Fibroblast of lung (primary cell): ENCODE measurements around the gene CYP2W1. TPM values are rescaled to one million over a fixed set of nuclear protein-coding genes. Genes with fewer than 3 reads are reported as not detected.
"Not testable (repeated sequence)": the region's sequence is repeated elsewhere in the genome, so short reads cannot be mapped to it uniquely, and the experiment has no call there.

ENCODE experiments used
- DNase-seq, 2 donors: peaks; one replicate each; pipeline versions ENCODE4 v3.0.0 to v3.0.0-alpha.2; 2010; ENCODE audit warnings: low read depth in 2 of 2
- H2AFZ ChIP-seq: 2 replicates; pipeline ENCODE4 v1.5.1; 2012; ENCODE audit warnings: low read length, control low read depth, inconsistent platforms
- H3K27ac ChIP-seq: 2 replicates; pipeline ENCODE4 v1.5.1; 2011; ENCODE audit warnings: low read length, control low read depth; ENCODE audit not compliant: insufficient read depth
- H3K27me3 ChIP-seq: 2 replicates; pipeline ENCODE4 v1.5.1; 2011; ENCODE audit warnings: mild to moderate bottlenecking, low read length; ENCODE audit not compliant: control insufficient read depth, insufficient read depth
- H3K36me3 ChIP-seq: 2 replicates; pipeline ENCODE4 v1.5.1; 2011; ENCODE audit warnings: low read length; ENCODE audit not compliant: control insufficient read depth, insufficient read depth
- H3K4me1 ChIP-seq: 2 replicates; pipeline ENCODE4 v1.5.1; 2011; ENCODE audit warnings: low read length; ENCODE audit not compliant: control insufficient read depth, insufficient read depth; ENCODE audit errors: extremely low read depth
- H3K4me2 ChIP-seq: 2 replicates; pipeline ENCODE4 v1.5.1; 2011; ENCODE audit warnings: low read length, control low read depth; ENCODE audit not compliant: insufficient read depth; ENCODE audit errors: extremely low read depth
- H3K4me3 ChIP-seq, 4 experiments: fragments of 200-600 bp in 1 of 4; sonication (generic) in 1 of 4; replicated peaks in 1 of 4; 2 replicates each; pipeline ENCODE4 v1.5.1; 2011 to 2016; ENCODE audit warnings: low read length in 4 of 4, low read depth in 3 of 4, mild to moderate bottlenecking in 3 of 4, control low read depth in 2 of 4, inconsistent platforms in 1 of 4, mixed read lengths in 1 of 4; ENCODE audit not compliant: insufficient read depth in 1 of 4; ENCODE audit errors: control extremely low read depth in 1 of 4
- H3K79me2 ChIP-seq: 2 replicates; pipeline ENCODE4 v1.5.1; 2012; ENCODE audit warnings: mild to moderate bottlenecking, low read length, inconsistent platforms; ENCODE audit not compliant: control insufficient read depth, insufficient read depth
- H3K9ac ChIP-seq: 2 replicates; pipeline ENCODE4 v1.5.1; 2011; ENCODE audit warnings: mild to moderate bottlenecking, low read length, control low read depth; ENCODE audit not compliant: insufficient read depth
- H3K9me3 ChIP-seq: 2 replicates; pipeline ENCODE4 v1.5.1; 2012; ENCODE audit warnings: low read depth, low read length; ENCODE audit not compliant: control insufficient read depth, insufficient read depth
- H4K20me1 ChIP-seq: 2 replicates; pipeline ENCODE4 v1.5.1; 2011; ENCODE audit warnings: low read length; ENCODE audit not compliant: control insufficient read depth, insufficient read depth; ENCODE audit errors: extremely low read depth
- CTCF ChIP-seq, 2 donors: IDR thresholded peaks in 1 of 2; conservative IDR thresholded peaks in 1 of 2; 1 replicate in 1 of 2; 2 replicates in 1 of 2; pipeline ENCODE4 v1.5.1; 2011 to 2012; ENCODE audit warnings: low read length in 2 of 2, control low read depth in 1 of 2, inconsistent platforms in 1 of 2, low read depth in 1 of 2, mild to moderate bottlenecking in 1 of 2
- EZH2 ChIP-seq: IDR thresholded peaks from 2 replicates; pipeline ENCODE4 v1.5.1; 2012; ENCODE audit warnings: low read length, control low read depth, mild to moderate bottlenecking; ENCODE audit errors: missing control alignments
- polyA plus RNA-seq, 2 donors: library from polyadenylated mRNA; depleted of rRNA in 1 of 2; stranded (reverse) in 1 of 2; unstranded in 1 of 2; fragments of >200 nt; gene quantifications; 2 replicates each; pipeline ENCODE4 v1.2.1, GENCODE V29; 2011 to 2012; ENCODE audit warnings: missing spikeins in 1 of 2
- total RNA-seq: library from RNA; depleted of rRNA; stranded (reverse); fragments of >200 nt; gene quantifications from 2 replicates; pipeline ENCODE4 v1.2.1, GENCODE V29; 2014

The CYP2W1 gene
- total and polyA plus RNA-seq, 2 donors (not counting 1 experiment from before 2014, with no cell fraction given), result not detected

GRCh38 chr7:1032536-1033181, 49.7 kb downstream of the CYP2W1 start:
- no peak overlapping the region for H3K4me3 ChIP-seq
- no peaks in the 10 kb centered on the region for H3K36me3 ChIP-seq
- H3K27ac ChIP-seq, result no peak overlapping the region
- no peaks in the 10 kb centered on the region for H3K9me3 ChIP-seq
- no peak overlapping the region for H3K9ac ChIP-seq
- H2AFZ ChIP-seq, result no peak overlapping the region
- H4K20me1 ChIP-seq, result no peaks in the 10 kb centered on the region
- DNase-seq, result no peak
- H3K79me2 ChIP-seq, result peaks cover 1% of the 10 kb centered on the region
- H3K27me3 ChIP-seq, result no peaks in the 10 kb centered on the region
- no peak for TF ChIP-seq EZH2
- TF ChIP-seq CTCF (conservative IDR thresholded peaks at IDR 0.05 in 1 of 2, IDR thresholded peaks at IDR 0.05 in 1 of 2; ENCODE audit: low read depth in 1 of 2, low read length in 2 of 2), result no peak
- peaks cover 5% of the 10 kb centered on the region for H3K4me1 ChIP-seq
- no peak overlapping the region for H3K4me2 ChIP-seq

- no peak overlapping the region for H3K9ac ChIP-seq
- H3K9me3 ChIP-seq, result no peaks in the 10 kb centered on the region
- no peaks in the 10 kb centered on the region for H3K27me3 ChIP-seq
- no peak for DNase-seq
- no peaks in the 10 kb centered on the region for H4K20me1 ChIP-seq
- no peak overlapping the region for H2AFZ ChIP-seq
- TF ChIP-seq CTCF (conservative IDR thresholded peaks at IDR 0.05 in 1 of 2, IDR thresholded peaks at IDR 0.05 in 1 of 2; ENCODE audit: low read depth in 1 of 2, low read length in 2 of 2), result no peak
- TF ChIP-seq EZH2, result no peak
- H3K79me2 ChIP-seq, result no peaks in the 10 kb centered on the region
- H3K27ac ChIP-seq, result no peak overlapping the region
- no peak overlapping the region for H3K4me2 ChIP-seq
- H3K36me3 ChIP-seq, result no peaks in the 10 kb centered on the region
- no peak overlapping the region for H3K4me3 ChIP-seq
- peaks cover 2% of the 10 kb centered on the region for H3K4me1 ChIP-seq
Observed at GRCh38 chr7:1033546-1034145, 50.7 kb downstream of the CYP2W1 start.

- H3K79me2 ChIP-seq, H3K36me3 ChIP-seq, H3K4me1 ChIP-seq, H3K4me3 ChIP-seq, H3K9me3 ChIP-seq, H3K27me3 ChIP-seq, H2AFZ ChIP-seq, H3K9ac ChIP-seq, DNase-seq, H4K20me1 ChIP-seq, H3K4me2 ChIP-seq, H3K27ac ChIP-seq: not testable (repeated sequence)
Observed at GRCh38 chr7:1034769-1035168, 51.8 kb downstream of the CYP2W1 start.

- H3K27me3 ChIP-seq, H3K4me2 ChIP-seq, H2AFZ ChIP-seq, H4K20me1 ChIP-seq, H3K4me1 ChIP-seq, H3K9ac ChIP-seq, H3K36me3 ChIP-seq, DNase-seq, H3K9me3 ChIP-seq, H3K79me2 ChIP-seq, H3K27ac ChIP-seq, H3K4me3 ChIP-seq: not testable (repeated sequence)
Observed at GRCh38 chr7:1036164-1036928, 53.4 kb downstream of the CYP2W1 start.
